ENCODE measurements around the gene NUDT14. TPM values are rescaled to one million over a fixed set of nuclear protein-coding genes. Genes with fewer than 3 reads are reported as not detected.

The NUDT14 gene
- total and polyA plus RNA-seq, 2 of the 4 experiments (the other 2 are of a cell fraction), result 5.6 to 9.3 TPM

DNA sequence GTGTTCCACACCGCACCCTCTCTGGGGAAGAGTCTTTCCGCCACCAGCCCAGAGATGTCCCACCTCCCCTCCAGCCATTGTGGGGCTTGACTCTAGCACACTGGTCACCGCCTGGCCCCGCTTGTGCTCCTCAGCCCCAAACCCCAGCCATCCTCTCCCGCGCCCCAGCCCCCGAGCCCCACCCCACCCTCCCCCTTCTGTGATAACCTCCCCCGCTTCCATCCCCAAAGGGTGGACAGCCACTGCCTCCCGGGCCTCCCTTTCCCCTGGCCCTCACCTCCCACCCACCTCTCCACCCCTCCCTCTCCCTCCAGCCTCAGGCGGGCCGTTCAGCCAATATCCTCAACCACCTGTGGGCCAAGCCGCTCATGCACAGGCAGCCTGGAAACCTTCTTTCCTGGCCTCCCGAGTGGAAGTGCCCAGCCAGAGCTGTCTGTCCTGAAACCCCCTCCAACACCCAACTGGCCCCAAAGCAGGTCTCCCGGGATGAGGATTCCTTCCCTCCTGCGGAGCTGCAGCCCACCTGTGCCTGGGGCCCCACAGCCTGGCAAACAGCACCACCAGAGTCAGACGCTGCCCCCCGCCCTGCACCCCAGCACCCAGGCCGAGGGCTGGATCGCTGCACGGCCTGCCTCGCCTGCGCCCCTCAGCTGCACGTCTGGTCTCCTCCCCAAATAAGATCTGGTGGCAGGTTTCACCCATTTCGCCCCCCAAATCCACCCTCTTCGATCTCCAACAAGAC, 27.1 kb upstream of the NUDT14 start:
- H3K14ac ChIP-seq (replicated peaks; ENCODE audit: low read depth, low read length), result no peak overlapping the region
- H3K9me3 ChIP-seq (ENCODE audit: control insufficient read depth, insufficient read depth, low read length), result no peaks in the 10 kb centered on the region
- no peak overlapping the region for H2BK5ac ChIP-seq (ENCODE audit: low read depth, low read length, poor library complexity, severe bottlenecking)
- TF ChIP-seq MXI1 (IDR thresholded peaks at IDR 0.05; ENCODE audit: borderline replicate concordance, low read depth, low read length), result no peak
- TF ChIP-seq RFX5 (IDR thresholded peaks at IDR 0.05; ENCODE audit: low read depth, low read length), result no peak
- TF ChIP-seq NFE2L2 (IDR thresholded peaks at IDR 0.05; ENCODE audit: low read depth, low read length), result no peak
- no peak for TF ChIP-seq FOS (IDR thresholded peaks at IDR 0.05; ENCODE audit: low read depth, low read length)
- no peak for TF ChIP-seq MAFK (IDR thresholded peaks at IDR 0.05; ENCODE audit: low read depth, low read length)
- TF ChIP-seq, protein P1, sequence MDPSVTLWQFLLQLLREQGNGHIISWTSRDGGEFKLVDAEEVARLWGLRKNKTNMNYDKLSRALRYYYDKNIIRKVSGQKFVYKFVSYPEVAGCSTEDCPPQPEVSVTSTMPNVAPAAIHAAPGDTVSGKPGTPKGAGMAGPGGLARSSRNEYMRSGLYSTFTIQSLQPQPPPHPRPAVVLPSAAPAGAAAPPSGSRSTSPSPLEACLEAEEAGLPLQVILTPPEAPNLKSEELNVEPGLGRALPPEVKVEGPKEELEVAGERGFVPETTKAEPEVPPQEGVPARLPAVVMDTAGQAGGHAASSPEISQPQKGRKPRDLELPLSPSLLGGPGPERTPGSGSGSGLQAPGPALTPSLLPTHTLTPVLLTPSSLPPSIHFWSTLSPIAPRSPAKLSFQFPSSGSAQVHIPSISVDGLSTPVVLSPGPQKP (IDR thresholded peaks at IDR 0.05; ENCODE audit: borderline replicate concordance, low read depth, low read length), result no peak
- TF ChIP-seq, protein P2, sequence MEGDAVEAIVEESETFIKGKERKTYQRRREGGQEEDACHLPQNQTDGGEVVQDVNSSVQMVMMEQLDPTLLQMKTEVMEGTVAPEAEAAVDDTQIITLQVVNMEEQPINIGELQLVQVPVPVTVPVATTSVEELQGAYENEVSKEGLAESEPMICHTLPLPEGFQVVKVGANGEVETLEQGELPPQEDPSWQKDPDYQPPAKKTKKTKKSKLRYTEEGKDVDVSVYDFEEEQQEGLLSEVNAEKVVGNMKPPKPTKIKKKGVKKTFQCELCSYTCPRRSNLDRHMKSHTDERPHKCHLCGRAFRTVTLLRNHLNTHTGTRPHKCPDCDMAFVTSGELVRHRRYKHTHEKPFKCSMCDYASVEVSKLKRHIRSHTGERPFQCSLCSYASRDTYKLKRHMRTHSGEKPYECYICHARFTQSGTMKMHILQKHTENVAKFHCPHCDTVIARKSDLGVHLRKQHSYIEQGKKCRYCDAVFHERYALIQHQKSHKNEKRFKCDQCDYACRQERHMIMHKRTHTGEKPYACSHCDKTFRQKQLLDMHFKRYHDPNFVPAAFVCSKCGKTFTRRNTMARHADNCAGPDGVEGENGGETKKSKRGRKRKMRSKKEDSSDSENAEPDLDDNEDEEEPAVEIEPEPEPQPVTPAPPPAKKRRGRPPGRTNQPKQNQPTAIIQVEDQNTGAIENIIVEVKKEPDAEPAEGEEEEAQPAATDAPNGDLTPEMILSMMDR (conservative IDR thresholded peaks at IDR 0.05; ENCODE audit: low read depth, low read length), result no peak
- TF ChIP-seq RAD21 (IDR thresholded peaks at IDR 0.05; ENCODE audit: low read length), result no peak
- no peak for TF ChIP-seq SMC3 (IDR thresholded peaks at IDR 0.05; ENCODE audit: low read depth, low read length)
- no peak for TF ChIP-seq RCOR1 (IDR thresholded peaks at IDR 0.05; ENCODE audit: insufficient replicate concordance, low read length)
- TF ChIP-seq, protein P3, sequence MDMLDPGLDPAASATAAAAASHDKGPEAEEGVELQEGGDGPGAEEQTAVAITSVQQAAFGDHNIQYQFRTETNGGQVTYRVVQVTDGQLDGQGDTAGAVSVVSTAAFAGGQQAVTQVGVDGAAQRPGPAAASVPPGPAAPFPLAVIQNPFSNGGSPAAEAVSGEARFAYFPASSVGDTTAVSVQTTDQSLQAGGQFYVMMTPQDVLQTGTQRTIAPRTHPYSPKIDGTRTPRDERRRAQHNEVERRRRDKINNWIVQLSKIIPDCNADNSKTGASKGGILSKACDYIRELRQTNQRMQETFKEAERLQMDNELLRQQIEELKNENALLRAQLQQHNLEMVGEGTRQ (IDR thresholded peaks at IDR 0.05; ENCODE audit: low read depth, low read length), result no peak
- no peak for TF ChIP-seq POLR2A (IDR thresholded peaks at IDR 0.05; ENCODE audit: low read depth, low read length)
- TF ChIP-seq CEBPB (IDR thresholded peaks at IDR 0.05; ENCODE audit: low read depth, low read length), result no peak
- TF ChIP-seq CHD1 (IDR thresholded peaks at IDR 0.05; ENCODE audit: low read depth, low read length), result no peak
- no peak for TF ChIP-seq MAZ (IDR thresholded peaks at IDR 0.05; ENCODE audit: borderline replicate concordance, low read depth, low read length)
- no peak for TF ChIP-seq BHLHE40 (IDR thresholded peaks at IDR 0.05; ENCODE audit: low read depth, low read length)
- ChIA-PET POLR2A (ENCODE audit: unreplicated experiment) (no interaction called here), CTCF (no interaction called here)
- H3K27ac ChIP-seq (ENCODE audit: insufficient read depth, low read length), result no peak overlapping the region
- DNase-seq (no peak), ATAC-seq (ENCODE audit: low read depth) (no peak)
- H2BK20ac ChIP-seq (ENCODE audit: low read depth, low read length), result no peak overlapping the region
- H3K23ac ChIP-seq (ENCODE audit: low read depth, low read length), result no peak overlapping the region
- H3K27me3 ChIP-seq (ENCODE audit: control insufficient read depth, insufficient read depth, low read length), result no peaks in the 10 kb centered on the region
- no TSS peak for BruUV-seq (replicated peaks)
- H3K9ac ChIP-seq (ENCODE audit: low read depth, low read length), result no peak overlapping the region
- H2AK9ac ChIP-seq (replicated peaks; ENCODE audit: low read depth, low read length, poor library complexity), result no peak overlapping the region
- H3K56ac ChIP-seq (ENCODE audit: extremely low read depth, insufficient read depth, low read length), result no peak overlapping the region
- no peak overlapping the region for H4K91ac ChIP-seq (ENCODE audit: insufficient read depth, low read depth, low read length)
- 87% methylated on average over 9 of the region's 25 CpGs; no CpG with 5 or more reads in 1 of the 2 experiments for WGBS, 2 experiments (ENCODE audit: extremely low coverage in 2 of 2, insufficient read length in 1 of 2)
- no peak overlapping the region for H2BK15ac ChIP-seq (ENCODE audit: low read depth, low read length)
- no peaks in the 10 kb centered on the region for H3K9me1 ChIP-seq (ENCODE audit: insufficient read depth, low read length)
- H3K4me1 ChIP-seq (ENCODE audit: control insufficient read depth, insufficient read depth, low read length), result peaks cover under 1% of the 10 kb centered on the region; the same call in 1 of the 2 replicates
- in situ Hi-C loops (cut with MboI; ENCODE audit: low sequenced_read_pairs), result no loop called here
- no peak overlapping the region for H3K4me2 ChIP-seq (ENCODE audit: low read depth, low read length)
- dilution Hi-C loops (cut with HindIII; ENCODE audit: low sequenced_read_pairs, unreplicated experiment), result no loop called here
- no peak overlapping the region for H2AK5ac ChIP-seq (ENCODE audit: low read depth, low read length)
- H4K8ac ChIP-seq (ENCODE audit: low read depth in 2 of 2, low read length in 2 of 2), result no peak overlapping the region
- H2AFZ ChIP-seq (replicated peaks; ENCODE audit: low read length, poor library complexity), result no peak overlapping the region
- peaks cover 14% of the 10 kb centered on the region for H3K36me3 ChIP-seq (ENCODE audit: control insufficient read depth, insufficient read depth, low read length)
- no peak overlapping the region for H3K18ac ChIP-seq (ENCODE audit: low read depth, low read length)
- no peak overlapping the region for H3K4ac ChIP-seq (ENCODE audit: low read depth, low read length)
- H3K4me3 ChIP-seq (ENCODE audit: insufficient read depth, low read depth, low read length), result no peak overlapping the region
- H4K5ac ChIP-seq (ENCODE audit: low read depth, low read length), result no peak overlapping the region
- no peaks in the 10 kb centered on the region for H3K79me1 ChIP-seq (ENCODE audit: low read depth in 1 of 2, low read length in 2 of 2)
- intact Hi-C loops (cut with micrococcal nuclease), result no loop called here
- H4K20me1 ChIP-seq (ENCODE audit: insufficient read depth, low read length), result peaks cover 9% of the 10 kb centered on the region
- no peak overlapping the region for H2BK120ac ChIP-seq (ENCODE audit: low read depth, low read length)
